Left cardiac atrium (tissue), 4 donors: Measurements from ENCODE around the gene NEDD4L. TPM values are rescaled to one million over a fixed set of nuclear protein-coding genes. Genes with fewer than 3 reads are reported as not detected.

Source experiments
- ATAC-seq, 2 donors: fragments of 200-7000 bp; cut with Tn5 transposase; one replicate each; pipeline ENCODE4 v1.9.1; 2020; ENCODE audit warnings: mild to moderate bottlenecking in 2 of 2, moderate library complexity in 2 of 2
- DNase-seq: peaks from one replicate; pipeline ENCODE4 v3.0.0-alpha.2; 2020
- intact Hi-C, 2 donors: fragments of 100-400 bp; cut with DNase I; formaldehyde crosslinking; loops; one replicate each; pipeline versions ENCODE4 v1.14.1 to v1.15.1; 2022 to 2023
- microRNA-seq, 2 donors: library from miRNA; unstranded; fragments of <30 nt; microRNA quantifications; one replicate each; pipeline ENCODE4 v1.2.0, GENCODE V29; 2020
- total RNA-seq, 2 donors: library from RNA; stranded (reverse); fragmentation: NEBNext Ultra II Directional; extraction: Animal tissue kit (Norgen Biotek cat#: 25700); gene quantifications; one replicate each; pipeline ENCODE4 v1.2.1, GENCODE V29; 2021
- donor health status: DM: no; HTN: yes; CAD: no.
- donor health status: DM: no; HTN: yes; CAD: no; lungs with severe emphysema.
- donor health status: DM: yes; HTN: yes; CAD: no.
- donor health status: Dilated cardiomyopathy.

NEDD4L gene
- total RNA-seq, 2 donors from 2014 or later: 64.9 to 98.2 TPM

- no peak for ATAC-seq
- intact Hi-C loops: no loop called here
Observed at GRCh38 chr18:58447402-58448095, 403.5 kb downstream of the NEDD4L start.

GRCh38 chr18:58449464-58449863, 405.4 kb downstream of the NEDD4L start:
- DNase-seq (no peak), ATAC-seq (no peak)
- intact Hi-C loops: no loop called here

More at GRCh38 chr18:58447402-58448095, 403.5 kb downstream of the NEDD4L start:
- no peak for DNase-seq

Small RNAs within 50 kb of the gene (microRNA-seq; reads per million reads assigned to microRNA genes)
- gene MIR3591: 0 reads per million in 2 donors

Other genes starting within 250 kb of the NEDD4L start
- 10 to 100 TPM in 1 of 2 donors, 1 to 10 TPM in 1; 6.4 to 14.9 TPM for gene ATP8B1, start 240.9 kb upstream of the NEDD4L start, total RNA-seq